Measurements from ENCODE around the gene AK5. TPM values are rescaled to one million over a fixed set of nuclear protein-coding genes. Genes with fewer than 3 reads are reported as not detected.
"Not testable (repeated sequence)": the region's sequence is repeated elsewhere in the genome, so short reads cannot be mapped to it uniquely, and the experiment has no call there.

The AK5 gene
- total RNA-seq, 1 experiment from 2014 or later: 3.0 TPM

GRCh38 chr1:77415579-77415978, 133.8 kb downstream of the AK5 start:
- BruUV-seq (replicated peaks): no TSS peak

GRCh38 chr1:77416692-77417450, 135.1 kb downstream of the AK5 start:
- intact Hi-C loops (cut with micrococcal nuclease; ENCODE audit: unreplicated experiment) (no loop called here), in situ Hi-C loops (cut with HindIII; ENCODE audit: low pct_unique_long_range_greater_than_20kb, low sequenced_read_pairs) (no loop called here)
- Histone ChIP-seq H3K27me3 (ENCODE audit: control insufficient read depth, insufficient read depth, low read length) (no peaks in the 10 kb centered on the region), H3K27ac (ENCODE audit: low read length) (no peak overlapping the region), H3K4me1 (ENCODE audit: control insufficient read depth, insufficient read depth, low read length) (peaks cover 5% of the 10 kb centered on the region), H3K9me3 (ENCODE audit: control insufficient read depth, insufficient read depth, low read depth, low read length) (no peaks in the 10 kb centered on the region), H3K36me3 (ENCODE audit: control insufficient read depth, insufficient read depth, low read length) (no peaks in the 10 kb centered on the region), H3K4me3 (ENCODE audit: low read depth in 2 of 2, low read length in 2 of 2) (no peak overlapping the region)
- CTCF ChIA-PET: no interaction called here
- DNase-seq (ENCODE audit: low read depth, low spot score) (no peak), ATAC-seq (no peak)
- POLR2A ChIA-PET: no interaction called here
- BruUV-seq (replicated peaks): no TSS peak
- TF ChIP-seq CTCF (IDR thresholded peaks at IDR 0.05) (peak; percentile 48), TCF7L2 (IDR thresholded peaks at IDR 0.05; ENCODE audit: low read depth, low read length) (no peak), REST (IDR thresholded peaks at IDR 0.05; ENCODE audit: insufficient read depth in 1 of 2, low read depth in 2 of 2, low read length in 1 of 2) (no peak), SIN3A (IDR thresholded peaks at IDR 0.05; ENCODE audit: borderline replicate concordance, insufficient read depth, low read depth, low read length) (no peak), POLR2AphosphoS5 (IDR thresholded peaks at IDR 0.05; ENCODE audit: low read depth, low read length) (no peak)

More at GRCh38 chr1:77415579-77415978, 133.8 kb downstream of the AK5 start:
- POLR2A ChIA-PET: no interaction called here
- Histone ChIP-seq H3K27ac (ENCODE audit: low read length) (no peak overlapping the region), H3K4me1 (ENCODE audit: control insufficient read depth, insufficient read depth, low read length) (peaks cover 6% of the 10 kb centered on the region; the same call in 1 of the 2 replicates), H3K27me3 (ENCODE audit: control insufficient read depth, insufficient read depth, low read length) (no peaks in the 10 kb centered on the region), H3K36me3 (ENCODE audit: control insufficient read depth, insufficient read depth, low read length) (no peaks in the 10 kb centered on the region), H3K4me3 (ENCODE audit: low read depth in 2 of 2, low read length in 2 of 2) (no peak overlapping the region), H3K9me3 (ENCODE audit: control insufficient read depth, insufficient read depth, low read depth, low read length) (no peaks in the 10 kb centered on the region)
- DNase-seq (ENCODE audit: low read depth, low spot score) (no peak), ATAC-seq (no peak)
- TF ChIP-seq POLR2AphosphoS5 (IDR thresholded peaks at IDR 0.05; ENCODE audit: low read depth, low read length) (no peak), REST (IDR thresholded peaks at IDR 0.05; ENCODE audit: insufficient read depth in 1 of 2, low read depth in 2 of 2, low read length in 1 of 2) (no peak), TCF7L2 (IDR thresholded peaks at IDR 0.05; ENCODE audit: low read depth, low read length) (no peak), SIN3A (IDR thresholded peaks at IDR 0.05; ENCODE audit: borderline replicate concordance, insufficient read depth, low read depth, low read length) (no peak), CTCF (IDR thresholded peaks at IDR 0.05) (no peak)
- in situ Hi-C loops (cut with HindIII; ENCODE audit: low pct_unique_long_range_greater_than_20kb, low sequenced_read_pairs): no loop called here
- CTCF ChIA-PET: no interaction called here
- intact Hi-C loops (cut with micrococcal nuclease; ENCODE audit: unreplicated experiment): no loop called here

- H3K27me3 ChIP-seq (ENCODE audit: control insufficient read depth, insufficient read depth, low read length); BruUV-seq (replicated peaks); CTCF ChIA-PET; H3K27ac ChIP-seq (ENCODE audit: low read length); H3K9me3 ChIP-seq (ENCODE audit: control insufficient read depth, insufficient read depth, low read depth, low read length); ATAC-seq; DNase-seq (ENCODE audit: low read depth, low spot score); H3K36me3 ChIP-seq (ENCODE audit: control insufficient read depth, insufficient read depth, low read length); POLR2A ChIA-PET; H3K4me1 ChIP-seq (ENCODE audit: control insufficient read depth, insufficient read depth, low read length); intact Hi-C loops (cut with micrococcal nuclease; ENCODE audit: unreplicated experiment); in situ Hi-C loops (cut with HindIII; ENCODE audit: low pct_unique_long_range_greater_than_20kb, low sequenced_read_pairs); H3K4me3 ChIP-seq (ENCODE audit: low read depth in 2 of 2, low read length in 2 of 2): not testable (repeated sequence)
These were observed 136.2 kb downstream of the AK5 start for GRCh38 chr1:77418055-77418454.
